Measurements from ENCODE around the gene ARHGAP24. TPM values are rescaled to one million over a fixed set of nuclear protein-coding genes. Genes with fewer than 3 reads are reported as not detected.

The ARHGAP24 gene
- total and polyA plus RNA-seq, 2 experiments from 2014 or later, result 19.5 to 29.6 TPM

DNA sequence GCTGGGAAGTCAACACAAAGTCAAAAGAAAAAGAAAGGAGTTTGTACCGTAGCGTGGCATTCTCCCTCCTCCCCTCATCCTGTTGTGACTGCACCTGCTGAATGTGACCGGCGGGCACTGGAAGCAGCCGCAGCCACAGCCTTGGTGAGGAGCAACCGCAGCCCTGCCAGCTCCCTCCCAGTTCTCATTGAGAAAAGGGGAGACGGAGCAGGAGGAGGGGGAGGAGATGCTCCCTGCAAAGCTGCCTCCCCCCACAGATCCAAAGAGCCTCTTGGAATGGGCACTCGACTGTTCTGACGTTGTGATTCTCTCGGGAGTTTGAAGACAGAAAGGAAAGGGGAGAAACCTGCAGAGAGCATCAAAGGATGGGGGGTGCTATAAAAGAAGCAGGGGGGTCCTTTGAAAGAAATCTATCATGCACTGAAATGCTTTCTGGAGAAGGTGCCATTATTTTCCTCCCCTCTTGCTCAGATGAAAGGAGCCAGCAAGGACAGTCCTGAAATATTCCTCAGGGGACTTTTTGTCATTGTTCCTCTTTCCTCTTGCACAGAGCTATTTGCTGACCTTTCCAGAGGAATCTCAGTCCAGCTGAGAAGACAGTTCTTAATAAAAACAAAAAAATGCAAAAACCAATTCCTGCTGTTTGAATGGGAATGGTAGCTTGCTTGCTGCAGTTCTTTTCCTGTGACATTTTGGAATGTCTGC lies 455.2 kb downstream of the ARHGAP24 start:
- Histone ChIP-seq H3K9me3 (ENCODE audit: low read depth) (no peaks in the 10 kb centered on the region), H3K4me1 (ENCODE audit: insufficient read depth) (peaks cover 34% of the 10 kb centered on the region), H3K4me3 (no peak overlapping the region), H3K9me2 (replicated peaks; ENCODE audit: insufficient read depth) (no peaks in the 10 kb centered on the region), H3K27me3 (no peaks in the 10 kb centered on the region), H3K27ac (peak overlapping the region; percentile 31), H3K4me2 (peak overlapping the region; percentile 74), H3K79me2 (no peaks in the 10 kb centered on the region), H2AFZ (peak overlapping the region; percentile 29), H3K36me3 (replicated peaks; ENCODE audit: insufficient read depth, low read depth) (no peaks in the 10 kb centered on the region), H4K20me1 (ENCODE audit: insufficient read depth, poor library complexity, severe bottlenecking) (no peaks in the 10 kb centered on the region)
- no peak for TF ChIP-seq EZH2 (IDR thresholded peaks at IDR 0.05; ENCODE audit: borderline replicate concordance)
- TF ChIP-seq, protein P1, sequence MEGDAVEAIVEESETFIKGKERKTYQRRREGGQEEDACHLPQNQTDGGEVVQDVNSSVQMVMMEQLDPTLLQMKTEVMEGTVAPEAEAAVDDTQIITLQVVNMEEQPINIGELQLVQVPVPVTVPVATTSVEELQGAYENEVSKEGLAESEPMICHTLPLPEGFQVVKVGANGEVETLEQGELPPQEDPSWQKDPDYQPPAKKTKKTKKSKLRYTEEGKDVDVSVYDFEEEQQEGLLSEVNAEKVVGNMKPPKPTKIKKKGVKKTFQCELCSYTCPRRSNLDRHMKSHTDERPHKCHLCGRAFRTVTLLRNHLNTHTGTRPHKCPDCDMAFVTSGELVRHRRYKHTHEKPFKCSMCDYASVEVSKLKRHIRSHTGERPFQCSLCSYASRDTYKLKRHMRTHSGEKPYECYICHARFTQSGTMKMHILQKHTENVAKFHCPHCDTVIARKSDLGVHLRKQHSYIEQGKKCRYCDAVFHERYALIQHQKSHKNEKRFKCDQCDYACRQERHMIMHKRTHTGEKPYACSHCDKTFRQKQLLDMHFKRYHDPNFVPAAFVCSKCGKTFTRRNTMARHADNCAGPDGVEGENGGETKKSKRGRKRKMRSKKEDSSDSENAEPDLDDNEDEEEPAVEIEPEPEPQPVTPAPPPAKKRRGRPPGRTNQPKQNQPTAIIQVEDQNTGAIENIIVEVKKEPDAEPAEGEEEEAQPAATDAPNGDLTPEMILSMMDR (IDR thresholded peaks at IDR 0.05; ENCODE audit: poor library complexity), result no peak
- no peak for TF ChIP-seq EZH2phosphoT487 (IDR thresholded peaks at IDR 0.05; ENCODE audit: low read depth, severe bottlenecking, unreplicated experiment)
- 35% methylated on average over 10 of the region's 10 CpGs for WGBS (ENCODE audit: low lambda C conversion rate, missing lambda C conversion rate)
- DNase-seq (ENCODE audit: low spot score), result peak; percentile 40

DNA sequence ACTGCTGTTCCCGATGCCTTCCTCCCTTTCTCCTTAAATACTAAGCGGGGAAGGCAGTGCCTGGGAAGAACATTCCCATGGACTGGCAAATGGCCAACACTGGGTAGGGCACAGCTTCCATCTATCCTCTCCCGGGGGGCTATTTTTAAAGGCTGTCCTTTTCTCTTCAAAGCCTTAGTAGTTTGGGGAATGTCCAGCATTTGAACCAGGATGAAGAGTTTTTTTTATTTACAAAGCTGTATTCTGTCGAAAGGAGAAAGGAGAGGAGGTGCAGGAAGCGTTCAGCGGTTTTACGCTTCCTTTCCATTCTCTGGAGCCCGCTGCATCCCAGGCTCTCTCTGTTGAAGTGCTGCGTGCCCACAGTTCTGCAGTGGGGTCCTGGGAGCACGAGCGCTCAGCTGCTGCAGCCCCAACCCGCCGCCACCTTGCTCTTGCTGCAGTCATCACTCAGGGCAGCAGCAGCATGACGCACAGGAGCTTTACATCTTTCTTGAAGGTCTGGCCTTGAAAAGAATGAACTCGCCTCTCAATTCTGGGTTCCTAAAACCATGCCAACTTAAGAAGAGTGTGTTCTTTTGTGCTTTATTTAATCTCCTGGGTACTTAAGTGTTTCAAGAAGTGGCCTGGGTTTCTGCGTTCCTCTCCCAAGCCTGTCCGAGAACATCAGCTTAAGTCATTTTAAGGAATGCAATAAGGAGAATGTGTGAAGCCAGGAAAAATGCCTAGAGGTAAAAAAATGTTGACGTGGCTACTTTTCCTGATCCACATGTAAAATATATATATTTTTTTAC lies 457.7 kb downstream of the ARHGAP24 start:
- no peaks in the 10 kb centered on the region for H3K9me3 ChIP-seq (ENCODE audit: low read depth)
- no peak overlapping the region for H2AFZ ChIP-seq
- H3K4me2 ChIP-seq, result peak overlapping the region; percentile 61
- no peaks in the 10 kb centered on the region for H3K79me2 ChIP-seq
- TF ChIP-seq EZH2phosphoT487 (IDR thresholded peaks at IDR 0.05; ENCODE audit: low read depth, severe bottlenecking, unreplicated experiment) (no peak), EZH2 (IDR thresholded peaks at IDR 0.05; ENCODE audit: borderline replicate concordance) (no peak)
- TF ChIP-seq, protein P1 (IDR thresholded peaks at IDR 0.05; ENCODE audit: poor library complexity), result no peak
- H4K20me1 ChIP-seq (ENCODE audit: insufficient read depth, poor library complexity, severe bottlenecking), result no peaks in the 10 kb centered on the region
- peaks cover 34% of the 10 kb centered on the region for H3K4me1 ChIP-seq (ENCODE audit: insufficient read depth)
- DNase-seq (ENCODE audit: low spot score), result no peak
- 67% methylated on average over 18 of the region's 18 CpGs for WGBS (ENCODE audit: low lambda C conversion rate, missing lambda C conversion rate)
- peak overlapping the region; percentile 47 for H3K27ac ChIP-seq
- H3K36me3 ChIP-seq (replicated peaks; ENCODE audit: insufficient read depth, low read depth), result no peaks in the 10 kb centered on the region
- H3K9me2 ChIP-seq (replicated peaks; ENCODE audit: insufficient read depth), result no peaks in the 10 kb centered on the region
- H3K4me3 ChIP-seq, result no peak overlapping the region
- no peaks in the 10 kb centered on the region for H3K27me3 ChIP-seq

DNA sequence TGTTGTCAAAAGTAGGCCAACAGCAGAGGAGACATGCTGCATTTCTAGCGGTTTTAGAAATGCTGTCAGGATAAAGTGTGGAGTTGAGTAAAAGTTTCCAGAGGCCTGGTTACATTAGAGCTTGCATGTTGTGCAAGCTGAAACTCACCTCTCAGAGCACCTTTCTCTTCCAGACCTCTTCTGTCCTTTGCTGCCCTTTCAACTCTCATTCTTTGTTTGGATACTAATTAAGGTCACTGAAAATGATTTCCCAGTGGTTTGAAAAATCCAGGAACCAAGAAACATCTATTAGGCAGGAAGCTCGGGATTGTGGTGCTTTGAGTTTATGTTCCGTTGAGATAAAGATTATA lies 458.3 kb downstream of the ARHGAP24 start:
- Histone ChIP-seq H3K27ac (peak overlapping the region; percentile 47), H3K4me2 (peak overlapping the region; percentile 61), H2AFZ (no peak overlapping the region), H4K20me1 (ENCODE audit: insufficient read depth, poor library complexity, severe bottlenecking) (no peaks in the 10 kb centered on the region), H3K79me2 (no peaks in the 10 kb centered on the region), H3K4me1 (ENCODE audit: insufficient read depth) (peaks cover 32% of the 10 kb centered on the region), H3K9me2 (replicated peaks; ENCODE audit: insufficient read depth) (no peaks in the 10 kb centered on the region), H3K36me3 (replicated peaks; ENCODE audit: insufficient read depth, low read depth) (no peaks in the 10 kb centered on the region), H3K9me3 (ENCODE audit: low read depth) (no peaks in the 10 kb centered on the region), H3K4me3 (no peak overlapping the region), H3K27me3 (no peaks in the 10 kb centered on the region)
- DNase-seq (ENCODE audit: low spot score), result peak; percentile 46
- TF ChIP-seq EZH2 (IDR thresholded peaks at IDR 0.05; ENCODE audit: borderline replicate concordance) (no peak), EZH2phosphoT487 (IDR thresholded peaks at IDR 0.05; ENCODE audit: low read depth, severe bottlenecking, unreplicated experiment) (no peak)
- TF ChIP-seq, protein P1 (IDR thresholded peaks at IDR 0.05; ENCODE audit: poor library complexity), result no peak
- WGBS (ENCODE audit: low lambda C conversion rate, missing lambda C conversion rate), result 82% methylated on average over 3 of the region's 3 CpGs
